GM12801 (cell line): Measurements from ENCODE around the gene TMA16.

Source experiments
- TF ChIP-seq, protein P1 (sequence below): IDR thresholded peaks from one replicate; pipeline ENCODE4 v1.5.1; 2011; ENCODE audit warnings: control low read depth; ENCODE audit not compliant: insufficient read length; ENCODE audit errors: extremely low read depth

Gene TMA16

DNA sequence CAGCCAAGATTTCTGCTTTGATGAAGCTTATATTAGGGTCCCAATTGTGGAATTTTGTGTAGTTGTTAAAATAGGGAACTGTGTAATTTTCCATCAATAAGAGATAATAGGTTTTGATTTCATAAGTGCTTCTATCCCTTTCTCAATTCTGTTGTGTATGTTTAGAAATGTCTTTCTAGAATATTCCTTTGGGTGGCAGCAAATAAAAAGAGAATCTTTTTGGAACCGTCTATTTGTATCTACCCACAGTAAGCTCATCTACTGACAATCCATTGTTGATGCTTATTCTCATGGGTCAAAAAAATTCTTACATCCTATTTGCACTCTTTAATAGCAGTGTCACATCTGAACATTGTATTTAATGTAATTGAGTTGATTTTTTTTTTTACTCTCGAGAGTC lies 61.7 kb downstream of the TMA16 start:
- TF ChIP-seq, protein P1, sequence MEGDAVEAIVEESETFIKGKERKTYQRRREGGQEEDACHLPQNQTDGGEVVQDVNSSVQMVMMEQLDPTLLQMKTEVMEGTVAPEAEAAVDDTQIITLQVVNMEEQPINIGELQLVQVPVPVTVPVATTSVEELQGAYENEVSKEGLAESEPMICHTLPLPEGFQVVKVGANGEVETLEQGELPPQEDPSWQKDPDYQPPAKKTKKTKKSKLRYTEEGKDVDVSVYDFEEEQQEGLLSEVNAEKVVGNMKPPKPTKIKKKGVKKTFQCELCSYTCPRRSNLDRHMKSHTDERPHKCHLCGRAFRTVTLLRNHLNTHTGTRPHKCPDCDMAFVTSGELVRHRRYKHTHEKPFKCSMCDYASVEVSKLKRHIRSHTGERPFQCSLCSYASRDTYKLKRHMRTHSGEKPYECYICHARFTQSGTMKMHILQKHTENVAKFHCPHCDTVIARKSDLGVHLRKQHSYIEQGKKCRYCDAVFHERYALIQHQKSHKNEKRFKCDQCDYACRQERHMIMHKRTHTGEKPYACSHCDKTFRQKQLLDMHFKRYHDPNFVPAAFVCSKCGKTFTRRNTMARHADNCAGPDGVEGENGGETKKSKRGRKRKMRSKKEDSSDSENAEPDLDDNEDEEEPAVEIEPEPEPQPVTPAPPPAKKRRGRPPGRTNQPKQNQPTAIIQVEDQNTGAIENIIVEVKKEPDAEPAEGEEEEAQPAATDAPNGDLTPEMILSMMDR = no peak

DNA sequence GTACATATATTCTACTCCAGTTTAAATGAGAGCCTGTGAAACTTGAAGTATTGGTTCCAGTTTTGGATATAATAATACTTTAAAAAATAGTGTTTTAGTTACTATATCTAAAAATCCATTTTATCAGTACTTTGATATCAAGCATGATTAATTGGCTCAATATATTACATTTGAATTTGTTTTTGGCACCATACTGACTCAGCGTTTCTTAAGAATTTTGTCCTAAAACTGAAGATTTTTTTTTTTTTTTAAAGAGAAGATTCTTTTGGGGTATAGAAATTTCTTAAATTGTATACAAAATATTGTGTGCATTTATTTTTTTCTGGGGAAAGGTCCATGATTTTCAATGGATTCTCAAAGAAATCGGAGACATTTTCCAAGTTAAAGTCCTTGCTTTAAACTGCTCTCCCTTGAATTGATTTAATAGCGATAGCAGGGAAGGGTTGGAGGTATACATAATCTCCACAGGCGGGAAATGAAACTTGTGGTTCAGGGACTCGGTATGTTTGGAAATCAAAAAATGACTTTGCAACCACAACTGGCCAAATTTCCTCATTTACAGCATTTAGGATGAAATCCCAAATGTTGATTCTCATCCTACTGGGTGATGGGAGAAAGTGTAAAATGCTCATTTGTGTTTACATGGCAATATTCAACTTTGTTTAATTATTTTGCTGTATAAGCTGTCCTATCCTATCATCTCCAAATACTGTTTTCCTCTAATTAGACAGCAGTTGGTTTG lies 62.3 kb downstream of the TMA16 start:
- TF ChIP-seq, protein P1 = no peak

DNA sequence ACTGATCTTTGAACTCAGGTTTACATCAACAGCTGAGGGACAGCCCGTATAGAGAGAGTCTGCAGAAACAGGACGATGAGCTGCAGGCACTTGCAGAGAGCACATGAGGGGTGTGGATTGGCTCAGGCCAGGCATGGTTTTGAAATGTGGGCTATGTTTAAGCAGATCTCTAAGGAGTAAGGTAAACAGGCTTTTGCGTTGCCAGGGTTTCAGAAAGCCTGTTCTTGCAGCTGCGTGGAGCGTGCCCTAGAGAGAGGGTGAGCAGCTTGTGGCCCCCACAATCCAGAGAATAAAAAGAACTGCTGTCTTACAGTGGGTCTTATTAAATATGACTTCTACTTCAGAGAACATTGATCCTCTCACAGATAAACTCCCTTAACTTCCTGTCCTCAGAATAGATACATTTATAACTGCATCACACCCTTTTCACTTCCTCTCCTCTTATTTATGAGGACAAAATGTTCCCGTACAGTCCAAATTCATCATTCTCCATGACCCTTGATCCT lies 64.1 kb downstream of the TMA16 start:
- TF ChIP-seq, protein P1 = no peak

DNA sequence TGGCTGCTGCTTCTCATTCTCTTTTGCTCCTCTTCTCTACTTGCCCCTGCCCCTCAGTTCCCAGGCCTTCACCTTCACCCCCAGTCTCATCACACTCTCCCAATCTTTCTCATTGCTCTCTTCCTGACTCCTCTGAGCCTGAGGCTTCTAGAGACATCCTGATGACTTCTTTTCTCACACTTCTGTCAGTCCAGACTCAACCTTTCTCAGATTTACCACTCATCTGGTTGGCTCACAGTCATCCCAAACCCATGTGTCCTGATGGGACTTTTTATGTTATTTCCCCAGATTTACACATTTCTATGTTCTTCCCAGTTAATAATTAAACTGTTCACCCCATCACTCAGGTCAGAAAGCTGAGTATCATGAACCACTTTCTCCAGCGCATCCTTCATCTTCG lies 68.0 kb downstream of the TMA16 start:
- TF ChIP-seq, protein P1 = no peak

DNA sequence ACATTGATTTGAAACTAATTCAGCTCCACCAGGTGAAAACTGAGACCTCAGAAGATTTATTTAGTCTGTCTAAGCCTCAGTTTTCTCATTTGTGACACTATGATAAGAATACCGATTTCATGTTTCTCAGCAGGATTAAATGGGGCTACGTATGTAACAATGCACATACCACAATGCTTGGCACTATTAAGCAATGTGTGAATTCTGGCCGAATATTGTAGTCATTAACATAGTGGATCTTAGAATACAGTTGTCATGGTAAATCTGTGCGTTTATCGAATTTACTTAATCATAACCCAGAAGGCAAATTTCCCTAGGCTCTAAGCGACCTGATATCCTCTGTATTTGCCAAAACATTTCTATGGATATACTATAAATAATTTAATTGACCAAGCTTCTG lies 69.1 kb downstream of the TMA16 start:
- TF ChIP-seq, protein P1 = no peak

DNA sequence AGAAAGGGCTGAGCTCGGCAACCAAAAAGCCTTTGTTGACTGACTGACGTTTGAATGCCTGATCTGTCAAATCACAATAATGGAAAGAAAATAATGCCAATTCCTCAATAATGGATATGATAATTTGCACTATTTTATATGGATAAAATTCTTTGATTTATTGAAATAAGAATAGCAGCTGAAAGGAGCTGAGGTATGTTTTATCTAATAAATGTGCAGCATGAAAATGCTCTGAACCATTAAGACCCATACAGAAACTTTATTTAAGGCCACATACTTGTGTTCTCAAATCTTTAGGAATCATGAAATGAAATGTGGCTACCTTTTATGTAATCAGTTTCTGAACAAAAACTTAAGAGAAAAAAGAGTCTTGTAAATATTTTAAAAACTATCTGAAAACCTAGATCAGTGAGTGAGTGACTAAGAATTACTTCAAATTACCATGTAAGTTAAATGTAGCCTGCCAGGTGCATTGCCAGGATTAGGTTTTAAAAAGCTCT lies 69.8 kb downstream of the TMA16 start:
- TF ChIP-seq, protein P1 = no peak

DNA sequence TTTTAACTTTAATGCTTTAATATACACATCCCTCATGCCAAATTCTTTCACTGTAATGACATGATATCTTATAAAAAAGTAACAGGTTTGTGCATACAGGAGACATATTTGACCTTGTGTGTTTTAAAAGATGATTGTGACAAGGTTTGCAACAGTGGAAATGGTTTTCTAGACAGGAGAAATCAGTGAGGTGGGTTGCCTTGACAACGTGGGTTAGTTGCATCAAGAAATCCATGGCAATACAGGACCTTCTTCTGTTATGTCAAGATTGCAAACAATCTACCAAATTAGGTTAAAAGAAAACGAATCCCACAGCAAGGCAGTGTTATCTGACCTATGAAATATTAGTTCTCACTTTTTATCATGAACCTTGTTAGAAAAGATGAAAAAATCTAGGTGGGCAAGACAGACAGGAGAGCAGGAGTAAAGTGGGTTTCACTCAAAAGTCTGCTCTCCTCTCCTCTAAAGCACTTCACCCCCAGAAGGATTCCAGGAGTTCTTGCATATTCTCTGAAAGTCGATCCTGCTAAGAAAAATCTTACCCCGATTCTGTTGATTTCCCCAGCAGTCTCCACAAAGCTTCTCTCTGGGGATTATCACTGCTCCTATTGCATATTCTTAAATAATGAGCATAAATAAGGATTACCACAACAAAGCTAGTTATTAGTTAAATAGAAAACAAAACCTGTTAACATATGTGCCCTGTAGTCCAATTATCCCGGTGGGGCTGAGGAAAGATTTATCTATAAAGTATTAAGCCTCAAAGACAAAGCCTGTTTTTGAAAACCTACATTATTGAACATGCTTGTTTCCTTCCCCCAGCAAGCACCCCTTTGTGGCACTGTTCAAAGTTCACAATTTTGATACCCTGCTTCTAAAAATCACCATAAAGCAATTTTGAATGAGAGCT lies 71.0 kb downstream of the TMA16 start:
- TF ChIP-seq, protein P1 = no peak
